B cell (primary cell): ENCODE results near the gene WWP2.

ENCODE experiments used
- EZH2 ChIP-seq: IDR thresholded peaks from 2 replicates; pipeline ENCODE4 v1.6.1; 2012; ENCODE audit warnings: borderline replicate concordance, low read depth, mild to moderate bottlenecking, moderate library complexity, low read length; ENCODE audit not compliant: insufficient read depth, poor library complexity, severe bottlenecking
- TF ChIP-seq, protein P1 (sequence below): fragments of 200-600 bp; IDR thresholded peaks from one replicate; pipeline ENCODE4 v1.8.0; 2022; ENCODE audit warnings: antibody characterized with exemption, mild to moderate bottlenecking

DNA sequence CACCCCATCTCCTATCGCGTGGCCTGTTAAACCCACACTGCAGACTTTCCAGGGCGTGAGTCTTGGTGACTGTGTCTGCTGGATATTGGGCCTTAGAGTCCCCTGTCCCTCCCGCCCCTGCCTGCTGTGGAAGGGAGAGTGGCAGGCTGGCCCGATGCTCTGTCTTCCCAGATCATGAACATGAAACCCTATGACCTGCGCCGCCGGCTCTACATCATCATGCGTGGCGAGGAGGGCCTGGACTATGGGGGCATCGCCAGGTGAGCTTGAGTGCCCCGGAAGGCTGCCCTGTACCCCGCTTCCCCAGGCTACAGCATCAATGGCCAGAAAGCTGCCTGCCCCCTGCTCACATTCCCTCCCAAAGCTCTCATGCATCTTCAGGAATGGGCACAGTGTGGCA lies 169.5 kb downstream of the WWP2 start:
- TF ChIP-seq, protein P1, sequence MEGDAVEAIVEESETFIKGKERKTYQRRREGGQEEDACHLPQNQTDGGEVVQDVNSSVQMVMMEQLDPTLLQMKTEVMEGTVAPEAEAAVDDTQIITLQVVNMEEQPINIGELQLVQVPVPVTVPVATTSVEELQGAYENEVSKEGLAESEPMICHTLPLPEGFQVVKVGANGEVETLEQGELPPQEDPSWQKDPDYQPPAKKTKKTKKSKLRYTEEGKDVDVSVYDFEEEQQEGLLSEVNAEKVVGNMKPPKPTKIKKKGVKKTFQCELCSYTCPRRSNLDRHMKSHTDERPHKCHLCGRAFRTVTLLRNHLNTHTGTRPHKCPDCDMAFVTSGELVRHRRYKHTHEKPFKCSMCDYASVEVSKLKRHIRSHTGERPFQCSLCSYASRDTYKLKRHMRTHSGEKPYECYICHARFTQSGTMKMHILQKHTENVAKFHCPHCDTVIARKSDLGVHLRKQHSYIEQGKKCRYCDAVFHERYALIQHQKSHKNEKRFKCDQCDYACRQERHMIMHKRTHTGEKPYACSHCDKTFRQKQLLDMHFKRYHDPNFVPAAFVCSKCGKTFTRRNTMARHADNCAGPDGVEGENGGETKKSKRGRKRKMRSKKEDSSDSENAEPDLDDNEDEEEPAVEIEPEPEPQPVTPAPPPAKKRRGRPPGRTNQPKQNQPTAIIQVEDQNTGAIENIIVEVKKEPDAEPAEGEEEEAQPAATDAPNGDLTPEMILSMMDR, result no peak
- no peak for TF ChIP-seq EZH2
